ENCODE results near the gene KIF18B. TPM values are rescaled to one million over a fixed set of nuclear protein-coding genes. Genes with fewer than 3 reads are reported as not detected.
A peak's percentile ranks its signal among the peaks of the same experiment; 100 is the strongest.
"Not testable (repeated sequence)": the region's sequence is repeated elsewhere in the genome, so short reads cannot be mapped to it uniquely, and the experiment has no call there.

Gene KIF18B
- total RNA-seq, 1 donor from 2014 or later: not detected

GRCh38 chr17:44948315-44948795, 782 bp upstream of the KIF18B start:
- no peaks in the 10 kb centered on the region for H3K27me3 ChIP-seq (ENCODE audit: control insufficient read depth, insufficient read depth, low read length)
- H3K4me3 ChIP-seq (ENCODE audit: low read depth, low read length): peak overlapping the region; percentile 82
- no peak for DNase-seq (ENCODE audit: low read depth)
- no peak for FAIRE-seq
- no peak for TF ChIP-seq CTCF (IDR thresholded peaks at IDR 0.05; ENCODE audit: insufficient read depth, low read length, severe bottlenecking)
- no peaks in the 10 kb centered on the region for H3K36me3 ChIP-seq (ENCODE audit: control insufficient read depth, insufficient read depth, low read length)

GRCh38 chr17:44945652-44946051, 1.9 kb downstream of the KIF18B start:
- DNase-seq (ENCODE audit: low read depth); FAIRE-seq; H3K36me3 ChIP-seq (ENCODE audit: control insufficient read depth, insufficient read depth, low read length); H3K4me3 ChIP-seq (ENCODE audit: low read depth, low read length); H3K27me3 ChIP-seq (ENCODE audit: control insufficient read depth, insufficient read depth, low read length): not testable (repeated sequence)

- TF ChIP-seq CTCF (IDR thresholded peaks at IDR 0.05; ENCODE audit: insufficient read depth, low read length, severe bottlenecking): no peak
- FAIRE-seq: no peak
- no peak for DNase-seq (ENCODE audit: low read depth)
- H3K27me3 ChIP-seq (ENCODE audit: control insufficient read depth, insufficient read depth, low read length): no peaks in the 10 kb centered on the region
- H3K4me3 ChIP-seq (ENCODE audit: low read depth, low read length): no peak overlapping the region
- no peaks in the 10 kb centered on the region for H3K36me3 ChIP-seq (ENCODE audit: control insufficient read depth, insufficient read depth, low read length)
Measured at GRCh38 chr17:44942456-44942855, 5.1 kb downstream of the KIF18B start.

- TF ChIP-seq CTCF (IDR thresholded peaks at IDR 0.05; ENCODE audit: insufficient read depth, low read length, severe bottlenecking): no peak
- no peaks in the 10 kb centered on the region for H3K36me3 ChIP-seq (ENCODE audit: control insufficient read depth, insufficient read depth, low read length)
- no peak for FAIRE-seq
- DNase-seq (ENCODE audit: low read depth): no peak
- no peak overlapping the region for H3K4me3 ChIP-seq (ENCODE audit: low read depth, low read length)
- H3K27me3 ChIP-seq (ENCODE audit: control insufficient read depth, insufficient read depth, low read length): no peaks in the 10 kb centered on the region
Measured at GRCh38 chr17:44941712-44942331, 5.8 kb downstream of the KIF18B start.

GRCh38 chr17:44940768-44941167, 6.8 kb downstream of the KIF18B start:
- no peak overlapping the region for H3K4me3 ChIP-seq (ENCODE audit: low read depth, low read length)
- DNase-seq (ENCODE audit: low read depth) (peak; percentile 14), FAIRE-seq (no peak)
- no peaks in the 10 kb centered on the region for H3K36me3 ChIP-seq (ENCODE audit: control insufficient read depth, insufficient read depth, low read length)
- no peaks in the 10 kb centered on the region for H3K27me3 ChIP-seq (ENCODE audit: control insufficient read depth, insufficient read depth, low read length)
- no peak for TF ChIP-seq CTCF (IDR thresholded peaks at IDR 0.05; ENCODE audit: insufficient read depth, low read length, severe bottlenecking)

- FAIRE-seq: no peak
- no peak for TF ChIP-seq CTCF (IDR thresholded peaks at IDR 0.05; ENCODE audit: insufficient read depth, low read length, severe bottlenecking)
- DNase-seq (ENCODE audit: low read depth): peak; percentile 88
- H3K36me3 ChIP-seq (ENCODE audit: control insufficient read depth, insufficient read depth, low read length): no peaks in the 10 kb centered on the region
- H3K4me3 ChIP-seq (ENCODE audit: low read depth, low read length): no peak overlapping the region
- no peaks in the 10 kb centered on the region for H3K27me3 ChIP-seq (ENCODE audit: control insufficient read depth, insufficient read depth, low read length)
Measured at GRCh38 chr17:44940317-44940716, 7.3 kb downstream of the KIF18B start.

Data from bronchial epithelial cell (primary cell).